ENCODE measurements around the gene WFIKKN1. TPM values are rescaled to one million over a fixed set of nuclear protein-coding genes. Genes with fewer than 3 reads are reported as not detected.

WFIKKN1 gene
- total and polyA plus RNA-seq, 2 experiments from 2014 or later = 0.43 to 0.88 TPM

DNA sequence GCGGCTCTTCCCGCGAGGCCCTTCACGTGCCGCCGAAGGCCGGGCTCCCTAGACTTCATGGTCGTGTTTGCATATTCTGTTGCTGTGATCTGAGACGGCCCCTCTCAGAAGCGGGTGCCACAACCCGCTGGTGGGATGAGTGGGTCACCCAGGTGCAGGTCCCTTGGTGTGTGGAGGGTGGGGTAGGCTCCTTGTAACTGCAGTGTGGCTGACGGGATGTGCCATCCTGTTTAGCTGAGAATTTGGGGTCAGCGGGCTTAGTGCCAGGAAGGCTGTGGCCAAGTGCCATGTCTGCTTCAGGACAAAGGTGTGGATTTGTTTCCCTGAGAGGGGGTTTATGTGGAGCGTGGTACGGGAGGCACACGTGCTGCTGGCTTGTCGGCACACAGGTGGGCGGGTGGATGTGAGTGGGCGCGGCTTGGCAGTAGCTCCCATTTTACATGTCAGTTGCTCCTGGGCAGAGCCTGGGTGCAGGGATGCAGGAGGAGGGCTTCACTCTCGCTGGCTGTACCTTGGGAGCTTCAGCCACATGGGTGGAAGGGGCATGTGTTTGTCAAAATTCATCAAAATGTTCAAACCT lies 9.2 kb upstream of the WFIKKN1 start:
- 88% methylated on average over 21 of the region's 21 CpGs for WGBS (ENCODE audit: low lambda C conversion rate, missing lambda C conversion rate)
- Histone ChIP-seq H3K9me2 (replicated peaks; ENCODE audit: insufficient read depth) (no peaks in the 10 kb centered on the region), H4K20me1 (ENCODE audit: insufficient read depth, poor library complexity, severe bottlenecking) (peaks cover 9% of the 10 kb centered on the region), H3K4me1 (ENCODE audit: insufficient read depth) (no peaks in the 10 kb centered on the region), H3K27me3 (no peaks in the 10 kb centered on the region), H3K36me3 (replicated peaks; ENCODE audit: insufficient read depth, low read depth) (no peaks in the 10 kb centered on the region), H3K9me3 (ENCODE audit: low read depth) (no peaks in the 10 kb centered on the region), H3K4me2 (no peak overlapping the region), H3K27ac (no peak overlapping the region), H3K79me2 (peaks cover 3% of the 10 kb centered on the region), H3K4me3 (no peak overlapping the region), H2AFZ (no peak overlapping the region)
- DNase-seq (ENCODE audit: low spot score) = peak; percentile 5
- no peak for TF ChIP-seq EZH2 (IDR thresholded peaks at IDR 0.05; ENCODE audit: borderline replicate concordance)
- TF ChIP-seq EZH2phosphoT487 (IDR thresholded peaks at IDR 0.05; ENCODE audit: low read depth, severe bottlenecking, unreplicated experiment) = no peak
- TF ChIP-seq, protein P1, sequence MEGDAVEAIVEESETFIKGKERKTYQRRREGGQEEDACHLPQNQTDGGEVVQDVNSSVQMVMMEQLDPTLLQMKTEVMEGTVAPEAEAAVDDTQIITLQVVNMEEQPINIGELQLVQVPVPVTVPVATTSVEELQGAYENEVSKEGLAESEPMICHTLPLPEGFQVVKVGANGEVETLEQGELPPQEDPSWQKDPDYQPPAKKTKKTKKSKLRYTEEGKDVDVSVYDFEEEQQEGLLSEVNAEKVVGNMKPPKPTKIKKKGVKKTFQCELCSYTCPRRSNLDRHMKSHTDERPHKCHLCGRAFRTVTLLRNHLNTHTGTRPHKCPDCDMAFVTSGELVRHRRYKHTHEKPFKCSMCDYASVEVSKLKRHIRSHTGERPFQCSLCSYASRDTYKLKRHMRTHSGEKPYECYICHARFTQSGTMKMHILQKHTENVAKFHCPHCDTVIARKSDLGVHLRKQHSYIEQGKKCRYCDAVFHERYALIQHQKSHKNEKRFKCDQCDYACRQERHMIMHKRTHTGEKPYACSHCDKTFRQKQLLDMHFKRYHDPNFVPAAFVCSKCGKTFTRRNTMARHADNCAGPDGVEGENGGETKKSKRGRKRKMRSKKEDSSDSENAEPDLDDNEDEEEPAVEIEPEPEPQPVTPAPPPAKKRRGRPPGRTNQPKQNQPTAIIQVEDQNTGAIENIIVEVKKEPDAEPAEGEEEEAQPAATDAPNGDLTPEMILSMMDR (IDR thresholded peaks at IDR 0.05; ENCODE audit: poor library complexity) = no peak

- Histone ChIP-seq H3K4me2 (no peak overlapping the region), H2AFZ (no peak overlapping the region), H3K27me3 (no peaks in the 10 kb centered on the region), H3K4me1 (ENCODE audit: insufficient read depth) (no peaks in the 10 kb centered on the region), H4K20me1 (ENCODE audit: insufficient read depth, poor library complexity, severe bottlenecking) (peaks cover 8% of the 10 kb centered on the region), H3K79me2 (peaks cover 3% of the 10 kb centered on the region), H3K27ac (no peak overlapping the region), H3K9me2 (replicated peaks; ENCODE audit: insufficient read depth) (no peaks in the 10 kb centered on the region), H3K4me3 (no peak overlapping the region), H3K36me3 (replicated peaks; ENCODE audit: insufficient read depth, low read depth) (no peaks in the 10 kb centered on the region), H3K9me3 (ENCODE audit: low read depth) (no peaks in the 10 kb centered on the region)
- TF ChIP-seq EZH2 (IDR thresholded peaks at IDR 0.05; ENCODE audit: borderline replicate concordance) = no peak
- TF ChIP-seq EZH2phosphoT487 (IDR thresholded peaks at IDR 0.05; ENCODE audit: low read depth, severe bottlenecking, unreplicated experiment) = no peak
- TF ChIP-seq, protein P1 (IDR thresholded peaks at IDR 0.05; ENCODE audit: poor library complexity) = no peak
- no peak for DNase-seq (ENCODE audit: low spot score)
- 93% methylated on average over 17 of the region's 17 CpGs for WGBS (ENCODE audit: low lambda C conversion rate, missing lambda C conversion rate)
Observed at GRCh38 chr16:622920-623280, 7.9 kb upstream of the WFIKKN1 start.

DNA sequence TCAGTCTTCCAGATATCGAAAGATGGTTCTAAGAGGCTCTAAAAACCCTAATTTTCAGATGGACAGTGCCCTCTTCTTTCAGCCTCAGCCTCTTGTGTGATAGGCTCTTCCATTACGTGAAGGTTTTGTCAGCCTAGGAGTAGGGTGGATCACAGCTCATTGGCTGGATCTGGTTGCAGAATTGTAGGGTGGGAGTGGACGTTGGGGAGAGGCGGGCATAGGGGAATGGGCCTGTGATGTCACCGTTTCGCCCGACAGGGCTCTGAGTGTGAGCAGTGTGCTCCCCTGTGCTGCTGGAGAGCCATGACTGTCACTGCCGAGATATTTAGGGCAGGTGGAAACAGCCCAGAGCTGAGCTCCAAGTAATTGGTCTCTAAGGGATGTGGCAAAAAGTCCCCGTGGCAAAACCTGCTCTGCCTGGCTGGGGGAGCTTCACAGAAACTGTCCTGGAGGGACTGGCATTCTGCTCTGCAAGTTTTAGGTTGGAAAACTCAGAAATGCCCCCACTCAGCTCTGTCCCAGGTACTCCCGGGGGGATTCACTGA lies 6.2 kb upstream of the WFIKKN1 start:
- 83% methylated on average over 10 of the region's 10 CpGs for WGBS (ENCODE audit: low lambda C conversion rate, missing lambda C conversion rate)
- DNase-seq (ENCODE audit: low spot score) = no peak
- peaks cover 3% of the 10 kb centered on the region for H3K79me2 ChIP-seq
- H3K4me3 ChIP-seq = no peak overlapping the region
- H2AFZ ChIP-seq = no peak overlapping the region
- no peaks in the 10 kb centered on the region for H3K9me2 ChIP-seq (replicated peaks; ENCODE audit: insufficient read depth)
- H3K27me3 ChIP-seq = no peaks in the 10 kb centered on the region
- no peaks in the 10 kb centered on the region for H3K36me3 ChIP-seq (replicated peaks; ENCODE audit: insufficient read depth, low read depth)
- no peak overlapping the region for H3K4me2 ChIP-seq
- no peaks in the 10 kb centered on the region for H3K4me1 ChIP-seq (ENCODE audit: insufficient read depth)
- H3K27ac ChIP-seq = no peak overlapping the region
- H4K20me1 ChIP-seq (ENCODE audit: insufficient read depth, poor library complexity, severe bottlenecking) = peaks cover 6% of the 10 kb centered on the region
- no peaks in the 10 kb centered on the region for H3K9me3 ChIP-seq (ENCODE audit: low read depth)
- TF ChIP-seq EZH2 (IDR thresholded peaks at IDR 0.05; ENCODE audit: borderline replicate concordance) = no peak
- TF ChIP-seq EZH2phosphoT487 (IDR thresholded peaks at IDR 0.05; ENCODE audit: low read depth, severe bottlenecking, unreplicated experiment) = no peak
- TF ChIP-seq, protein P1 (IDR thresholded peaks at IDR 0.05; ENCODE audit: poor library complexity) = no peak
